ENCODE results near the gene SSBP3.
A peak's percentile ranks its signal among the peaks of the same experiment; 100 is the strongest.

Gene SSBP3

GRCh38 chr1:54305906-54306514 is 100.2 kb downstream of the SSBP3 start:
- DNase-seq (ENCODE audit: low spot score), result no peak

- no peak for DNase-seq (ENCODE audit: low spot score)
Measured at GRCh38 chr1:54304518-54304917, 101.7 kb downstream of the SSBP3 start.

DNA sequence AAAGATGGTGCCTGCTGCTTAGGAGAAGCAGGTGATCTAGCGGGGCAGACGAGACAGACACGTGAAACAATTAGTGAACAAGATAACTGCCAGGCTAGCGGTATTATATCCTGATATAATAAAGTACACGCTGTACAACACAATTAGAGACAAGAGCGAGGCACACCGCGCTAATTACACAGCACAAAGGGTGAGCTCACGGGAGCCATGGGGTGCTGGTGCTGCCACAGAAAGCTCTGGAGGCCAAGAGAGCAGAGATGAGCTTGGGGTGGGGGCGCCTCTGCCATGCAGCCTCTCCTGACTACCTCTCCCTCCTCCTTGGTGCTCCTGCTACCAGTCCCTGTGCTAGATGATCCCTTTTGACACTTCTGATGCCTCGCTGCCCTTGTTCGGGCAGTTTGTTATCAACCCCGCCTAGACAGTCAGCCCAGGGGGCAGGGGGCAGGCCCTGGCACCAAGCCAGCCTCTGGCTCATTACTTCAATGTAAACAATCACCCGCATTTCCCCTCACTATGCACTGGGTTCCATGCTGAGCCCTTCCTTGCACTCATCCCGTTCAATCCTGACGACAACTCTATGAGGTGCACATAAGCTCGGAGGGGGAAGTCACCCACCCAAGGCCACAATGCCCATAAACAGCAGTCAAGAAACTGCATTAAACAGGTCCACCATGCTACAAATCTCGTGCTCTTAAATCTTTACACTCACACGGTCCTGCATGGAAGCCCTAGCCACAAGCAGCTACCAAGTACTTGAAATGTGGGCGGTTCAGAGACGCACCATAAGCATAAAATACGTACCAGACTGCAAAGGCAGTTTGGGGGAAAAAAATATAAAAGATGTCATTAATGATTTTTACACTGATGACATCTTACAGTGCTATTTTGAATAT is 103.0 kb downstream of the SSBP3 start:
- no peak for DNase-seq (ENCODE audit: low spot score)

DNA sequence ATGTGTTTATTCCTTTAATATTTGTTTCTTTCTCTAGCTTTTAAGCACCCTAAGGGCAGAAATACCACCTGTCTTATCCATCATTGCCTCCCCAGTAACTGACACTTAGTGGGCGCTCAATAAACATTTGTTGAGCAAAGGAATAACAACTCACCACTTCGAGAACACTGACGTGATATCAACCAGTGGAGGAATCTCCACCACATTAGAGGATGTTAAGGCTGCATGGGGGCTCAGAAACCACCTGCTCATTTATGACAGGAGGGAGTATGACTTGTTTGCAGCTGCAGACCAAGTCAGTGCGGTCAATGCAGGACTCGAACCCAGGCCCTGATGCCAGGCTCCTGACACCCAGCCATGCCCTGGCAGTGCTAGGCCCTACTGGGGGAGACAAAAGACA is 103.6 kb downstream of the SSBP3 start:
- DNase-seq (ENCODE audit: low spot score), result no peak

- no peak for DNase-seq (ENCODE audit: low spot score)
Measured at GRCh38 chr1:54301497-54301896, 104.7 kb downstream of the SSBP3 start.

DNA sequence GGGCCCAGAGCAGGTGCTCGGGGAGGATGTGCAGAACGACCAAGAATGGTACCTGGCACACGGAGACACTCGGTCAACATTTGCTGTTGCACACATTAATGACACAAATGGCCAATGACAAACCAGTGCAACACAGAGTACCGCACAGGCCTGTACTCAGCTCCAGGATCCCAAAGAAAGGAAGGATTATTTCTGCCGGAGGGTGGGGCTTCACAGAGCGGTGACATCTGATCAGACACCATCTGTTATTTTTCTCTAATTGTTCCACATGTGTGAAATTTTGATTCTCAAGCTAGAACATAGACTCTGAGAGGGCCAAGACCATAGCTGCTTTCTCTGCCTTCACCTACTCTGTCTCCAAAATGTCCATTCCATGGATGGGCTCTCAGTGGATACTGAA is 105.8 kb downstream of the SSBP3 start:
- no peak for DNase-seq (ENCODE audit: low spot score)

GRCh38 chr1:54299037-54299436 is 107.2 kb downstream of the SSBP3 start:
- no peak for DNase-seq (ENCODE audit: low spot score)

DNA sequence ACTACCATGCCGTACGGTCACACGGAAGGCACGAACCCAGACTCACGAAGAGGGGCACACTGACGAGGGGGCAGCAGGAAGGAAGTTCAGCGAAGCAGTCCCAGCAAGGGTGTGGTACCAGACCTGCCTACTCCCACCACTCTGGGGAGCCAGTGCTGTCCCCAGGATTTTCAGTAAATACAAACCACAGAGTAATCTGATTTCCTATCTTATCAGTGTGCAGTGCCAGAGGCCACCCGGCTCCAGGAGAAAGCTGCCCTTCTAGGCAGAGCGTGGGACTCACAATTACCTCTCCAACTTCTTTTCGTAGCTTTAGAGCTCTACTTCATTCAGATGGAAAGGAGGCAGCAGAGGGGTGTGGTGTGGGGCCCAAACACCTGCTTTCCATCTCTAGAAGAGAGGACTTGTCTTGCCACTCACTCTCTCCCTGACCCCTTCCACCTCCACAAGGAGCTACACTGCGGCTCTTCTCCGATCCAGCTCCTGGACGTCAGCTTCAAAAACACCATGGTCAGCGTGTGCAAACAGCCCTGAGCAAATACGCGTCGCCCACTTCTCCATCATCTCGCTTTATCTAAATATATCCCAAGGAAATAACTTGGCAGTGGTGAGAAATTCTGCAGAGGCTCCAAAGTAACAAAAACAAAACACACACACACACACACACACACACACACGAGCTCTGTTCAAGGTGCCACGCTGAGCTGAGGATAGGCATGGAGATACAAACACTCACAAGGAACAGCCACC is 107.7 kb downstream of the SSBP3 start:
- DNase-seq (ENCODE audit: low spot score), result no peak

DNA sequence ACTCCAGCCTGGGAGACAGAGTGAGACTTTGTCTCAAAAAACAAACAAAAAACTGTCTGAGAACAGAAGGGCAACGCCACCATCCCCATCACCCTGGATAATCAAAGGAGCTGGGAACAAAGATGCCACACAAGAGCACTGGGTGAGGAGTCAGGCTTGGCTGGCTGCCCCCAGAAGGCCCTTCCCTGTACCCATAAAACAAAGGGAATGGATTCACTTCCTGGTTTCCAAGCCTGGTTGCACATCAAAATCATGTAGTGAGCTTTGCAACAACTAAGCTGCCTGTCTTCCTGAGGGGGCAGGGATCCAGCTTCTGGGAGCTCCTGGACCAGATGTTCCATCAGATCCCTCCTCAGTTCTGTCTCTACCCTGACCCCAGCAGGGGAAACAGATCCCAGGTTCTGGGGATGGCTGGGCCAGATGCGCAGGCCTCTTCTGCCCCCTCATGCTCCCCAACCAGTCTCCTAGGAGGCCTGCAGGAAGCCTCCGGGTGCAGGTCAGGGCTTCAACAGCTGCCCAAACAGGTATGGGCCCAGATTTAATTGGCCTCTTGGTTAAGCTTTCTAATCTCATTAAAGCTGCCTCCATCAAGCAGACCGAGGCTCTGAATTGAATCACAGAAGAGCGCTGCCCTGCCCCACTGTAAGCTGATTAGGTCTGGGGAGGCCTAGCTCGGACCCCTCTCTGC is 108.5 kb downstream of the SSBP3 start:
- DNase-seq (ENCODE audit: low spot score), result peak; percentile 27

DNA sequence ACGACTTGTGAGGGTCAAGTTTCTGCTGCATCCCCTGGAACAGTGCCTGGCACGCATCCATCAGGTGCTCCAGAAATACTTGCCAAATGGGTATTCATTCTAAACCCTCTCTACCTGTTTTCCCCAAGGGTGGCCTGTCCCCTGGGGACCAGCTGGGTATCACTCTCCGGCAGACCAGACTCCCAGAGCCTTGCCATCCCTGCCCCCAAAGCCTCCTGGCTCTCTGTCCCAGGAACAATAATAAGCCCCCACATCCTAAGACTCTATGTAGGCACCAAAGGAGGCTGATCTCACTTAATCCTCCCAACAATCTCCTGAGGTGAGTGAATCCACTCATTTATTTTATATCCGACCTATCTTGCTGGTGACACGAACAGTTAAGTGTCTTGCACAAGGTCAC is 109.5 kb downstream of the SSBP3 start:
- DNase-seq (ENCODE audit: low spot score), result no peak

- DNase-seq (ENCODE audit: low spot score), result peak; percentile 28
Measured at GRCh38 chr1:54294887-54295286, 111.3 kb downstream of the SSBP3 start.

- DNase-seq (ENCODE audit: low spot score), result no peak
Measured at GRCh38 chr1:54292002-54292911, 113.9 kb downstream of the SSBP3 start.

- no peak for DNase-seq (ENCODE audit: low spot score)
Measured at GRCh38 chr1:54291276-54292001, 114.8 kb downstream of the SSBP3 start.

- DNase-seq (ENCODE audit: low spot score), result no peak
Measured at GRCh38 chr1:54290506-54291184, 115.5 kb downstream of the SSBP3 start.

DNA sequence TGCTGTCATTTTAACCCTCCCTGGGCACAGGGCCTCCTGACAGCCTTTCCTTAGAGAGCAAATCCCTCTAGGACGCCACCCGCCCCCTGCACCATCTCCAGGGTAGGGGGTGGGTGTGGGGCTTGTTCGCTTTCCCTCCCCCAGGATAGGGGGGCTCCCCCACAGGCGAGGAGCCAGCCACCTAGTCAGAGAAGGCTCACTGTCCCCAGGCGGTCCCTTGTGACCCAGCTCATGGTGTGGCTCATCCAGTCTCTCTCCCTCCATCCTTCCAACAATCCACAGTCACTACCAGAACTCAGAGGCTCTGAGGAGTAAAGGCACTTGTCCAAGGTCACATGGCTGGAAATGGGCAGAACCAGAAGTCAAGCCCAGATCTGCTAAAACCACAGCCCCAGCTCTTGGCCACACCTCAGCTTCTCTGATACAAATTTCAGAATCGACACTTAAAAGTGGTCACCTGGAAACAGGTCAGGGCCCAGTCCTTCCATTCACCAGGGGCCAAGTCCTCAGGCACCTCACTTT is 116.4 kb downstream of the SSBP3 start:
- peak; percentile 35 for DNase-seq (ENCODE audit: low spot score)

- no peak for DNase-seq (ENCODE audit: low spot score)
Measured at GRCh38 chr1:54287801-54288211, 118.4 kb downstream of the SSBP3 start.

GRCh38 chr1:54287176-54287650 is 119.0 kb downstream of the SSBP3 start:
- peak; percentile 74 for DNase-seq (ENCODE audit: low spot score)

DNA sequence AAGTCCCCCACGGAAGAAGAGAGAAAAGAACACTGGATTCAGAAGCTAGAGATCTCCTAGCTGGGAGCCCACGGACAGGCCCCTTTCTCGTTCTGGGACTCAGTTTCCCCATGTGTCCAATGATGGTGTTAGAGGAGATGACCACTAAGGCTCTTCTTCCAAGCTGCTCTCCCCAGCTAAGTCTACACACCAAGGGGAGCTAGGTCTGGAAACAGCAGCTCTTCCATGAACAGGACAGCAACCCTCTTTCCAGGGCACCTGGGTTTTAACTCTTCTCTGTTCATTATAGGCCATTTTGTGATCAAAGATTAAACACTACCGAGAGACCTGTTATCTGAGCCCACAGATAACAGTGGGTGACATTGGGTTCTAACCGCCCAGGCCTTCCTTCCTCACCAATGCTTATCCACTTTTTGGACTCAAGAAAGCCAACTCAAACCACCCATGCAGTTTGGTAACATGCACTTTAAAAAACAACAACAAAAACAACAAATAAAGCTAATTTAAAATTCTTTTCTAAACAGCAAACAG is 120.3 kb downstream of the SSBP3 start:
- no peak for DNase-seq (ENCODE audit: low spot score)
